Liver (tissue), 3 donors: ENCODE data around the gene MLH1.

Experiments used
- JUND ChIP-seq, 2 donors: IDR thresholded peaks; 2 replicates each; pipeline ENCODE4 v1.6.1; 2016; ENCODE audit warnings: antibody characterized with exemption in 2 of 2
- RAD21 ChIP-seq, 2 donors: IDR thresholded peaks; 2 replicates each; pipeline ENCODE4 v1.6.1; 2016; ENCODE audit warnings: antibody characterized with exemption in 2 of 2, mild to moderate bottlenecking in 2 of 2
- TAF1 ChIP-seq: conservative IDR thresholded peaks from 2 replicates; pipeline ENCODE4 v1.6.1; 2016; ENCODE audit warnings: antibody characterized with exemption, mild to moderate bottlenecking
- YY1 ChIP-seq: IDR thresholded peaks from 2 replicates; pipeline ENCODE4 v1.6.1; 2016; ENCODE audit warnings: antibody characterized with exemption, mild to moderate bottlenecking
- TF ChIP-seq, protein P1 (sequence below): fragments of 150-350 bp; IDR thresholded peaks from 2 replicates; pipeline ENCODE4 v1.5.1; 2017; ENCODE audit warnings: improper control_type of control experiment, low read depth, low read length; ENCODE audit not compliant: missing input control
- TF ChIP-seq, protein P2 (sequence below): IDR thresholded peaks from 2 replicates; pipeline ENCODE4 v1.6.1; 2016; ENCODE audit warnings: antibody characterized with exemption
- TF ChIP-seq, protein P3 (sequence below): IDR thresholded peaks from 2 replicates; pipeline ENCODE4 v1.6.1; 2016; ENCODE audit warnings: antibody characterized with exemption
- TF ChIP-seq, protein P4 (sequence below): IDR thresholded peaks from 2 replicates; pipeline ENCODE4 v1.6.1; 2016; ENCODE audit warnings: antibody characterized with exemption, mild to moderate bottlenecking
- donor health status: healthy.
- donor health status: healthy.

DNA sequence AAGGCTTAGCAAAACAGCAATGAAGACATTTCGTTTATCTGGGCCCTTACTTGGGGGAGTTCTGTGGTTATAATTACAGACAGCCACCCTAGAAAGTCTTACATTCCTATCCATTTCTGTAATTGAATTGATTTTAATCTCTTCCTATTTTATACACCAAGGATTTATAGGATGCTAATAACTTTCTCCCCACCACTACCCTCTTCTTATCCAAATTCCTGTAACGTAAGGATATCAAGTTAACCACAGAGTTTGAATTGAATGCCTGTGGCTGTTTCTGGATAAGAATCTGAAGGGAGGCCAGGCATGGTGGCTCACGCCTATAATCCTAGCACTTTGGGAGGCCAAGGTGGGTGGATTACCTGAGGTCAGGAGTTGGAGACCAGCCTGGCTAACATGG is 78.6 kb downstream of the MLH1 start:
- TF ChIP-seq, protein P1, sequence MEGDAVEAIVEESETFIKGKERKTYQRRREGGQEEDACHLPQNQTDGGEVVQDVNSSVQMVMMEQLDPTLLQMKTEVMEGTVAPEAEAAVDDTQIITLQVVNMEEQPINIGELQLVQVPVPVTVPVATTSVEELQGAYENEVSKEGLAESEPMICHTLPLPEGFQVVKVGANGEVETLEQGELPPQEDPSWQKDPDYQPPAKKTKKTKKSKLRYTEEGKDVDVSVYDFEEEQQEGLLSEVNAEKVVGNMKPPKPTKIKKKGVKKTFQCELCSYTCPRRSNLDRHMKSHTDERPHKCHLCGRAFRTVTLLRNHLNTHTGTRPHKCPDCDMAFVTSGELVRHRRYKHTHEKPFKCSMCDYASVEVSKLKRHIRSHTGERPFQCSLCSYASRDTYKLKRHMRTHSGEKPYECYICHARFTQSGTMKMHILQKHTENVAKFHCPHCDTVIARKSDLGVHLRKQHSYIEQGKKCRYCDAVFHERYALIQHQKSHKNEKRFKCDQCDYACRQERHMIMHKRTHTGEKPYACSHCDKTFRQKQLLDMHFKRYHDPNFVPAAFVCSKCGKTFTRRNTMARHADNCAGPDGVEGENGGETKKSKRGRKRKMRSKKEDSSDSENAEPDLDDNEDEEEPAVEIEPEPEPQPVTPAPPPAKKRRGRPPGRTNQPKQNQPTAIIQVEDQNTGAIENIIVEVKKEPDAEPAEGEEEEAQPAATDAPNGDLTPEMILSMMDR = no peak
- TF ChIP-seq, protein P2, sequence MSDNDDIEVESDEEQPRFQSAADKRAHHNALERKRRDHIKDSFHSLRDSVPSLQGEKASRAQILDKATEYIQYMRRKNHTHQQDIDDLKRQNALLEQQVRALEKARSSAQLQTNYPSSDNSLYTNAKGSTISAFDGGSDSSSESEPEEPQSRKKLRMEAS = no peak
- TF ChIP-seq, protein P3, sequence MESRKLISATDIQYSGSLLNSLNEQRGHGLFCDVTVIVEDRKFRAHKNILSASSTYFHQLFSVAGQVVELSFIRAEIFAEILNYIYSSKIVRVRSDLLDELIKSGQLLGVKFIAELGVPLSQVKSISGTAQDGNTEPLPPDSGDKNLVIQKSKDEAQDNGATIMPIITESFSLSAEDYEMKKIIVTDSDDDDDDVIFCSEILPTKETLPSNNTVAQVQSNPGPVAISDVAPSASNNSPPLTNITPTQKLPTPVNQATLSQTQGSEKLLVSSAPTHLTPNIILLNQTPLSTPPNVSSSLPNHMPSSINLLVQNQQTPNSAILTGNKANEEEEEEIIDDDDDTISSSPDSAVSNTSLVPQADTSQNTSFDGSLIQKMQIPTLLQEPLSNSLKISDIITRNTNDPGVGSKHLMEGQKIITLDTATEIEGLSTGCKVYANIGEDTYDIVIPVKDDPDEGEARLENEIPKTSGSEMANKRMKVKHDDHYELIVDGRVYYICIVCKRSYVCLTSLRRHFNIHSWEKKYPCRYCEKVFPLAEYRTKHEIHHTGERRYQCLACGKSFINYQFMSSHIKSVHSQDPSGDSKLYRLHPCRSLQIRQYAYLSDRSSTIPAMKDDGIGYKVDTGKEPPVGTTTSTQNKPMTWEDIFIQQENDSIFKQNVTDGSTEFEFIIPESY = no peak
- TF ChIP-seq, protein P4, sequence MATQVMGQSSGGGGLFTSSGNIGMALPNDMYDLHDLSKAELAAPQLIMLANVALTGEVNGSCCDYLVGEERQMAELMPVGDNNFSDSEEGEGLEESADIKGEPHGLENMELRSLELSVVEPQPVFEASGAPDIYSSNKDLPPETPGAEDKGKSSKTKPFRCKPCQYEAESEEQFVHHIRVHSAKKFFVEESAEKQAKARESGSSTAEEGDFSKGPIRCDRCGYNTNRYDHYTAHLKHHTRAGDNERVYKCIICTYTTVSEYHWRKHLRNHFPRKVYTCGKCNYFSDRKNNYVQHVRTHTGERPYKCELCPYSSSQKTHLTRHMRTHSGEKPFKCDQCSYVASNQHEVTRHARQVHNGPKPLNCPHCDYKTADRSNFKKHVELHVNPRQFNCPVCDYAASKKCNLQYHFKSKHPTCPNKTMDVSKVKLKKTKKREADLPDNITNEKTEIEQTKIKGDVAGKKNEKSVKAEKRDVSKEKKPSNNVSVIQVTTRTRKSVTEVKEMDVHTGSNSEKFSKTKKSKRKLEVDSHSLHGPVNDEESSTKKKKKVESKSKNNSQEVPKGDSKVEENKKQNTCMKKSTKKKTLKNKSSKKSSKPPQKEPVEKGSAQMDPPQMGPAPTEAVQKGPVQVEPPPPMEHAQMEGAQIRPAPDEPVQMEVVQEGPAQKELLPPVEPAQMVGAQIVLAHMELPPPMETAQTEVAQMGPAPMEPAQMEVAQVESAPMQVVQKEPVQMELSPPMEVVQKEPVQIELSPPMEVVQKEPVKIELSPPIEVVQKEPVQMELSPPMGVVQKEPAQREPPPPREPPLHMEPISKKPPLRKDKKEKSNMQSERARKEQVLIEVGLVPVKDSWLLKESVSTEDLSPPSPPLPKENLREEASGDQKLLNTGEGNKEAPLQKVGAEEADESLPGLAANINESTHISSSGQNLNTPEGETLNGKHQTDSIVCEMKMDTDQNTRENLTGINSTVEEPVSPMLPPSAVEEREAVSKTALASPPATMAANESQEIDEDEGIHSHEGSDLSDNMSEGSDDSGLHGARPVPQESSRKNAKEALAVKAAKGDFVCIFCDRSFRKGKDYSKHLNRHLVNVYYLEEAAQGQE = no peak
- TF ChIP-seq RAD21 (IDR thresholded peaks at IDR 0.05) (no peak), YY1 (no peak), JUND (IDR thresholded peaks at IDR 0.05) (no peak), TAF1 (no peak)
